DOHH2 (cell line): ENCODE results near the gene COL5A1.

Experiments
- CTCF ChIP-seq: fragments of 200-600 bp; sonication (generic); IDR thresholded peaks from one replicate; pipeline ENCODE4 v1.5.1; 2014; ENCODE audit warnings: antibody characterized with exemption, mild to moderate bottlenecking, low read depth, low read length; ENCODE audit not compliant: poor library complexity, severe bottlenecking
- EZH2phosphoT487 ChIP-seq: fragments of 200-600 bp; sonication (generic); IDR thresholded peaks from 2 replicates; pipeline ENCODE4 v1.6.1; 2017; ENCODE audit warnings: borderline replicate concordance, mild to moderate bottlenecking, antibody characterized with exemption, low read length, moderate library complexity, mixed read lengths

- TF ChIP-seq CTCF (no peak), EZH2phosphoT487 (no peak)
Measured at GRCh38 chr9:134823623-134824022, 182.0 kb downstream of the COL5A1 start.
